ENCODE data around the gene TMEM238. TPM values are rescaled to one million over a fixed set of nuclear protein-coding genes. Genes with fewer than 3 reads are reported as not detected.
A peak's percentile ranks its signal among the peaks of the same experiment; 100 is the strongest.

The TMEM238 gene
- total and polyA plus RNA-seq, 9 of the 15 experiments (the other 6 are each of a cell fraction or from before 2014, with no cell fraction given), result 0.18 to 5.1 (median 1.3) TPM; not detected in 4

DNA sequence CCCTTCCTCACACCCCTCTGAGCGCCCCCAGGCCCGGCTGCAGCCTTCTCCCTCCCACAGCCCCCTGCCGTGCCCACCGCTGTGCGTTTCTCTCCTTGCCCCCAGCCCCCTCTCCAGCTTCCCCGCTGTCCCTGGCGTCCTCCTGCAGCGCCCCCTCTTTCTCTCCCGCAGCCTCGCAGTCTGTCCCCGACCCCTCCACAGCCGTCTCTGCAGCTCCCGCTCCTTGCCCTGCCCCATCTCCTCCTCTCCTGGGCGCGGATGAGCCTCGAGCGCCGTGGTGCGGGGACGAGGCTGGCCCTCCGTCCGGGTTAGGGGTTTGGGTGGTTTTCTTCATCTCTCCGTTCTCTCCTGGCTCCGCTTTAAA, 43.3 kb downstream of the TMEM238 start (continued):
- peak; percentile 43 for TF ChIP-seq ZNF263 (CRISPR knock-in tag; IDR thresholded peaks at IDR 0.05; ENCODE audit: borderline replicate concordance)
- TF ChIP-seq POLR2G (IDR thresholded peaks at IDR 0.05; ENCODE audit: low read depth, low read length), result peak; percentile 54
- TF ChIP-seq LARP7 (IDR thresholded peaks at IDR 0.05), result 0 out of 2 replicates have a peak, but pooled peaks have one; percentile 19
- TF ChIP-seq SMARCA5 (IDR thresholded peaks at IDR 0.05), result peak; percentile 17; the same call in 1 of the 2 replicates
- 0 out of 2 replicates have a peak, but pooled peaks have one; percentile 10 for TF ChIP-seq ARID1B (IDR thresholded peaks at IDR 0.05)
- peak; percentile 11; the same call in 1 of the 2 replicates for TF ChIP-seq EGR1 (conservative IDR thresholded peaks at IDR 0.05)
- TF ChIP-seq BRD9 (IDR thresholded peaks at IDR 0.05; ENCODE audit: low read depth, partially characterized antibody), result peak; percentile 59
- no peak for TF ChIP-seq BRF1 (IDR thresholded peaks at IDR 0.05; ENCODE audit: borderline replicate concordance, extremely low read depth, insufficient read length)
- TF ChIP-seq SMARCA4 (IDR thresholded peaks at IDR 0.05), result 0 out of 2 replicates have a peak, but pooled peaks have one; percentile 25
- TF ChIP-seq ZBTB7A (IDR thresholded peaks at IDR 0.05; ENCODE audit: borderline replicate concordance, control insufficient read depth, low read depth, low read length), result peak; percentile 85
- TF ChIP-seq, protein P1, sequence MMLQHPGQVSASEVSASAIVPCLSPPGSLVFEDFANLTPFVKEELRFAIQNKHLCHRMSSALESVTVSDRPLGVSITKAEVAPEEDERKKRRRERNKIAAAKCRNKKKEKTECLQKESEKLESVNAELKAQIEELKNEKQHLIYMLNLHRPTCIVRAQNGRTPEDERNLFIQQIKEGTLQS (IDR thresholded peaks at IDR 0.05), result no peak
- TF ChIP-seq, protein P1 (CRISPR knock-in tag; conservative IDR thresholded peaks at IDR 0.05), result no peak
- 0 out of 2 replicates have a peak, but pooled peaks have one; percentile 34 for TF ChIP-seq HLTF (IDR thresholded peaks at IDR 0.05)
- TF ChIP-seq SUPT5H (IDR thresholded peaks at IDR 0.05), result peak; percentile 19; the same call in 1 of the 2 replicates
- TF ChIP-seq, protein P2, sequence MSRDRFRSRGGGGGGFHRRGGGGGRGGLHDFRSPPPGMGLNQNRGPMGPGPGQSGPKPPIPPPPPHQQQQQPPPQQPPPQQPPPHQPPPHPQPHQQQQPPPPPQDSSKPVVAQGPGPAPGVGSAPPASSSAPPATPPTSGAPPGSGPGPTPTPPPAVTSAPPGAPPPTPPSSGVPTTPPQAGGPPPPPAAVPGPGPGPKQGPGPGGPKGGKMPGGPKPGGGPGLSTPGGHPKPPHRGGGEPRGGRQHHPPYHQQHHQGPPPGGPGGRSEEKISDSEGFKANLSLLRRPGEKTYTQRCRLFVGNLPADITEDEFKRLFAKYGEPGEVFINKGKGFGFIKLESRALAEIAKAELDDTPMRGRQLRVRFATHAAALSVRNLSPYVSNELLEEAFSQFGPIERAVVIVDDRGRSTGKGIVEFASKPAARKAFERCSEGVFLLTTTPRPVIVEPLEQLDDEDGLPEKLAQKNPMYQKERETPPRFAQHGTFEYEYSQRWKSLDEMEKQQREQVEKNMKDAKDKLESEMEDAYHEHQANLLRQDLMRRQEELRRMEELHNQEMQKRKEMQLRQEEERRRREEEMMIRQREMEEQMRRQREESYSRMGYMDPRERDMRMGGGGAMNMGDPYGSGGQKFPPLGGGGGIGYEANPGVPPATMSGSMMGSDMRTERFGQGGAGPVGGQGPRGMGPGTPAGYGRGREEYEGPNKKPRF (IDR thresholded peaks at IDR 0.05; ENCODE audit: low read depth, low read length), result no peak
- no peak for TF ChIP-seq CREB1 (IDR thresholded peaks at IDR 0.05)
- 0 out of 2 replicates have a peak, but pooled peaks have one; percentile 45 for TF ChIP-seq CREB1 (CRISPR knock-in tag; IDR thresholded peaks at IDR 0.05)
- TF ChIP-seq, protein P3, sequence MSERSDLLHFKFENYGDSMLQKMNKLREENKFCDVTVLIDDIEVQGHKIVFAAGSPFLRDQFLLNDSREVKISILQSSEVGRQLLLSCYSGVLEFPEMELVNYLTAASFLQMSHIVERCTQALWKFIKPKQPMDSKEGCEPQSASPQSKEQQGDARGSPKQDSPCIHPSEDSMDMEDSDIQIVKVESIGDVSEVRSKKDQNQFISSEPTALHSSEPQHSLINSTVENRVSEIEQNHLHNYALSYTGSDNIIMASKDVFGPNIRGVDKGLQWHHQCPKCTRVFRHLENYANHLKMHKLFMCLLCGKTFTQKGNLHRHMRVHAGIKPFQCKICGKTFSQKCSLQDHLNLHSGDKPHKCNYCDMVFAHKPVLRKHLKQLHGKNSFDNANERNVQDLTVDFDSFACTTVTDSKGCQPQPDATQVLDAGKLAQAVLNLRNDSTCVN (CRISPR knock-in tag; IDR thresholded peaks at IDR 0.05), result no peak

Measured in K562 (cell line).